SK-N-MC (cell line): ENCODE results near the gene SRRM3.

Experiments
- DNase-seq: peaks from one replicate; pipeline ENCODE4 v3.0.0-alpha.2; 2011; ENCODE audit warnings: low read depth, low spot score
- H3K27ac ChIP-seq: fragments of 200-600 bp; sonication (generic); 2 replicates; pipeline ENCODE4 v1.5.1; 2016; ENCODE audit warnings: mixed run types
- H3K36me3 ChIP-seq: fragments of 200-600 bp; sonication (generic); 2 replicates; pipeline ENCODE4 v1.6.1; 2017; ENCODE audit warnings: antibody characterized with exemption, low read length, mixed read lengths; ENCODE audit not compliant: insufficient read depth
- H3K4me3 ChIP-seq: fragments of 200-600 bp; sonication (generic); 2 replicates; pipeline ENCODE4 v1.5.1; 2016
- H3K9ac ChIP-seq: fragments of 200-600 bp; sonication (generic); 2 replicates; pipeline ENCODE4 v1.8.0; 2017; ENCODE audit warnings: mixed run types, mixed read lengths; ENCODE audit not compliant: insufficient read length
- H3K9me3 ChIP-seq: fragments of 200-600 bp; sonication (generic); 2 replicates; pipeline ENCODE4 v1.6.1; 2017; ENCODE audit warnings: low read depth, mild to moderate bottlenecking, antibody characterized with exemption, low read length, moderate library complexity, mixed read lengths
- EZH2 ChIP-seq: fragments of 200-600 bp; sonication (generic); IDR thresholded peaks from one replicate; pipeline ENCODE4 v1.6.1; 2017; ENCODE audit warnings: antibody characterized with exemption
- FOXP2 ChIP-seq: optimal IDR thresholded peaks from 2 replicates; pipeline ENCODE3; 2011; ENCODE audit warnings: mild to moderate bottlenecking, moderate library complexity; ENCODE audit not compliant: insufficient read depth; ENCODE audit errors: extremely low read length, control extremely low read depth
- POLR2AphosphoS5 ChIP-seq: IDR thresholded peaks from 2 replicates; pipeline ENCODE4 v1.6.1; 2012; ENCODE audit warnings: mild to moderate bottlenecking, low read depth, low read length, borderline replicate concordance

The SRRM3 gene

GRCh38 chr7:76293407-76293901 is 91.8 kb downstream of the SRRM3 start:
- DNase-seq: no peak
- H3K27ac ChIP-seq: peak overlapping the region; percentile 71; the same call in 1 of the 2 replicates
- H3K36me3 ChIP-seq: no peaks in the 10 kb centered on the region
- no peak overlapping the region for H3K9ac ChIP-seq
- H3K9me3 ChIP-seq: no peaks in the 10 kb centered on the region
- TF ChIP-seq POLR2AphosphoS5: no peak
- no peak for TF ChIP-seq EZH2
- TF ChIP-seq FOXP2: no peak
- H3K4me3 ChIP-seq: no peak overlapping the region

DNA sequence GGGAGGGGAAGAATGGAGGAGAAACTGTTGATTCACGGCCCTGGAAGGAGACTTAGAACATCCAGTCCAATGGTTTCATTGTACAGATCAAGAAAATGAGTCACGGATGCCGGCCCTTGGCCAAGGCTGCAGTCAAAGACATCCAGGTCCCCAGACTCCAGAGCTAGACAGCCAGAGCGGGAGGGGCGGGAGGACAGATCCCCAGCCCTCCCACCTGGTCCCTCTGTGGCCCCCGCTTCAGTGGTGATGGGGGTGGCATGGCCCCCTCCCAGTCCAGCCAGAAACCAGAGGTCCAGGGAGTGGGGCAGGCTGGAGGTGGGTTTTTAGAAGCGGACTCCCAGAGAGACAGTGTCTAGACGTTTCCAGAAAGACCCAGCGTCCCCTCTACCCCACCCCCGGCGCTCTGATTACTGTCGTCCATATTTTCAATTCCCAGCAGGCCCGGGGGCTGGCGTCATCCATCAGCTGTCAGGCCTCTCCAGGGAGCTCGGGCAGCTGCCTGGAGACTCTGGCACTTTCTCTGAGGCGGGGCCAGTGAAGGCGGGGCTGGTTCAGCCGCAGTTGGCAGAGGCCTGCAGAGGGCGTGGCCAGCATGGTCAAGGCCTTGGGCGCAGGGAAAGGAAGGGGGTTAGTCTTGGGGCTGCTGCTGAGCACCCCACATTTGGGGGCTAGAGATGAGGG is 92.8 kb downstream of the SRRM3 start:
- no peak for DNase-seq
- no peak overlapping the region for H3K4me3 ChIP-seq
- TF ChIP-seq POLR2AphosphoS5: no peak
- TF ChIP-seq FOXP2: no peak
- TF ChIP-seq EZH2: no peak
- H3K9me3 ChIP-seq: no peaks in the 10 kb centered on the region
- no peak overlapping the region for H3K9ac ChIP-seq
- no peaks in the 10 kb centered on the region for H3K36me3 ChIP-seq
- H3K27ac ChIP-seq: 0 out of 2 replicates have a peak overlapping the region, but pooled peaks have one; percentile 30

DNA sequence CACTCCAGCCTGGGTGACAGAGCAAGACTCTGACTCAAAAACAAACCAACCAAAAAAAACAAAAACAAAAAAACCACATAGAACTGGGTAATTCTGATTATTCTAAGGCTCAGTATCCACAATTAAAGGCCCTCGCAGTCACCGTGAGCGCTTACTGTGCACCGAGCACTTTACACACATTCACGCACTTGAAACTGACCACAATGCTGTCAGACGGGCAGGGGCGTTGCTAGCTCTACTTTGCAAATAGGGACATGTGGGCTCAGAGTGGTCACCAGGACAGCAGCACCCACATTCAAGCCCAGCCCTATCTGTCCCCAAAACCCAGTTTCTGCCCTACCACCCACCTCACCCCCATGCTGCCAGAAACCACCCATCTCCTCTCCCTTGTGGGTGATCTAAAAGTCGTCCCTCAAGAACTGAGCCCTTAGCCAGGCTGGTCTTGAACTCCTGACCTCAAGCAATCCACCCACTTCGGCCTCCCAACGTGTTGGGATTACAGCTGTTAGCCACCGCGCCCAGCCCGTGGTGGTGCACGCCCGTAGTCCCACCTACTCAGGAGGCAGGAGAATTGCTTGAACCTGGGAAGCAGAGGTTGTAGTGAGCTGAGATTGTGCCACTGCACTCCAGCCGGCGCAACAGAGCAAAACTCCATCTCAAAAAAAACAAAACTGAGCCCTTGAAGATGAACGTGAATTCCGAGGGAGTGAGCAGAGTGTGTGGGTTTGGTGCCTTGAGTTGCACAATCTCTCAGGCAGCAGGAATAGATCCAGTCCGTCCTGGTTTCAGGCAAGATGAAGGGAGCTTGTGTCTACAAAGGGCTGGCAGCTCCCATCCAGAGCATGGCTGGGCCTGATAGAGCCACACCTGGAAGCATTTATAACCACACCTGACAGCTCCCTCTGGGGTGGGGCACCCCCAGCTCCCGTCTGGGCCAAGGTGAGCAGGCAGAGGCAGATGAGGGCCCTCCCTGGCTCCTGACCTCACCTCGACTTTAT is 95.3 kb downstream of the SRRM3 start:
- H3K36me3 ChIP-seq: no peaks in the 10 kb centered on the region
- TF ChIP-seq EZH2 (no peak), FOXP2 (no peak), POLR2AphosphoS5 (no peak)
- no peak overlapping the region for H3K4me3 ChIP-seq
- DNase-seq: no peak
- no peaks in the 10 kb centered on the region for H3K9me3 ChIP-seq
- H3K27ac ChIP-seq: no peak overlapping the region
- no peak overlapping the region for H3K9ac ChIP-seq

- H3K36me3 ChIP-seq: peaks cover 7% of the 10 kb centered on the region; the same call in 1 of the 2 replicates
- TF ChIP-seq POLR2AphosphoS5 (no peak), EZH2 (no peak), FOXP2 (no peak)
- no peak overlapping the region for H3K27ac ChIP-seq
- DNase-seq: no peak
- H3K4me3 ChIP-seq: no peak overlapping the region
- no peak overlapping the region for H3K9ac ChIP-seq
- H3K9me3 ChIP-seq: no peaks in the 10 kb centered on the region
These were observed 98.6 kb downstream of the SRRM3 start for GRCh38 chr7:76300166-76300731.

DNA sequence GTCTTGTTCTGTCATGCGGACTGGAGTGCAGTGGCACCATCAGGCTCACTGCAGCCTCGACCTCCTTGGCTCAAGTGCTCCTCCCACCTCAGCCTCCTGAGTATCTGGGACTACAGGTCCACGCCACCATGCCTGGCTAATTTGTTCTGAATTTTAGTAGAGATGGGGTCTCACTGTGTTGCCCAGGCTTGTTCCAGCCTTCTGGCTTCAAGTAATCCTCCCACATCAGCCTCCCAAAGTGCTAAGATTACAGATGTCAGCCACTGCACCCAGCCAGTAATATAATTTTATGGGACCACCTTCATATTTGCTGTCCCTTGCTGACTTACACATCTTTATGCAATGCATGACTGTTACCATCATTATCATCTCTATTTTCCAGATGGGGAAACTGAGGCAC is 99.3 kb downstream of the SRRM3 start:
- Histone ChIP-seq H3K36me3 (peaks cover 7% of the 10 kb centered on the region; the same call in 1 of the 2 replicates), H3K9ac (no peak overlapping the region), H3K9me3 (no peaks in the 10 kb centered on the region), H3K4me3 (no peak overlapping the region), H3K27ac (no peak overlapping the region)
- no peak for DNase-seq
- TF ChIP-seq EZH2 (no peak), POLR2AphosphoS5 (no peak), FOXP2 (no peak)

DNA sequence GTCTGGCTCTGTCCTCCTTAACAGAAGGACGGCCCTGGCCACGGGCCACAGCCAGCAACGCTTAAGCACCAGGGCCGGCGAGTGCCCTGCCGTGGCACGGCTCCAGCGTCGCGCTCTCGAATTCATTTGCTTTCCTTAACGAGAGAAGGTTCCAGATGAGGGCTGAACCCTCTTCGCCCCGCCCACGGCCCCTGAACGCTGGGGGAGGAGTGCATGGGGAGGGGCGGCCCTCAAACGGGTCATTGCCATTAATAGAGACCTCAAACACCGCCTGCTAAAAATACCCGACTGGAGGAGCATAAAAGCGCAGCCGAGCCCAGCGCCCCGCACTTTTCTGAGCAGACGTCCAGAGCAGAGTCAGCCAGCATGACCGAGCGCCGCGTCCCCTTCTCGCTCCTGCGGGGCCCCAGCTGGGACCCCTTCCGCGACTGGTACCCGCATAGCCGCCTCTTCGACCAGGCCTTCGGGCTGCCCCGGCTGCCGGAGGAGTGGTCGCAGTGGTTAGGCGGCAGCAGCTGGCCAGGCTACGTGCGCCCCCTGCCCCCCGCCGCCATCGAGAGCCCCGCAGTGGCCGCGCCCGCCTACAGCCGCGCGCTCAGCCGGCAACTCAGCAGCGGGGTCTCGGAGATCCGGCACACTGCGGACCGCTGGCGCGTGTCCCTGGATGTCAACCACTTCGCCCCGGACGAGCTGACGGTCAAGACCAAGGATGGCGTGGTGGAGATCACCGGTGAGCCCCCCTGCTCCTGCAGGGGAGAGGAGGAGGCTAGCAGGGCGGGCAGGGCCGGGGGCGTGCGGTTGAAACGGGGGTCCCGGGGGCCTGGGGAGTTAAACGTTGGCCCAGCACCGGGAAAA is 100.9 kb downstream of the SRRM3 start, which contains the start of gene HSPB1:
HSPB1 (plus strand) TSS at position 327 of the 855 bp plus-strand sequence; CDS start at position 367, 40 bp downstream.
- Histone ChIP-seq H3K36me3 (peaks cover 7% of the 10 kb centered on the region; the same call in 1 of the 2 replicates), H3K9me3 (no peaks in the 10 kb centered on the region), H3K4me3 (peak within 1 kb of the TSS; percentile 98), H3K27ac (peak within 1 kb of the TSS; percentile 31; the same call in 1 of the 2 replicates), H3K9ac (peak within 1 kb of the TSS; percentile 87)
- DNase-seq: no peak
- TF ChIP-seq POLR2AphosphoS5 (peak; percentile 87), EZH2 (no peak), FOXP2 (no peak)

DNA sequence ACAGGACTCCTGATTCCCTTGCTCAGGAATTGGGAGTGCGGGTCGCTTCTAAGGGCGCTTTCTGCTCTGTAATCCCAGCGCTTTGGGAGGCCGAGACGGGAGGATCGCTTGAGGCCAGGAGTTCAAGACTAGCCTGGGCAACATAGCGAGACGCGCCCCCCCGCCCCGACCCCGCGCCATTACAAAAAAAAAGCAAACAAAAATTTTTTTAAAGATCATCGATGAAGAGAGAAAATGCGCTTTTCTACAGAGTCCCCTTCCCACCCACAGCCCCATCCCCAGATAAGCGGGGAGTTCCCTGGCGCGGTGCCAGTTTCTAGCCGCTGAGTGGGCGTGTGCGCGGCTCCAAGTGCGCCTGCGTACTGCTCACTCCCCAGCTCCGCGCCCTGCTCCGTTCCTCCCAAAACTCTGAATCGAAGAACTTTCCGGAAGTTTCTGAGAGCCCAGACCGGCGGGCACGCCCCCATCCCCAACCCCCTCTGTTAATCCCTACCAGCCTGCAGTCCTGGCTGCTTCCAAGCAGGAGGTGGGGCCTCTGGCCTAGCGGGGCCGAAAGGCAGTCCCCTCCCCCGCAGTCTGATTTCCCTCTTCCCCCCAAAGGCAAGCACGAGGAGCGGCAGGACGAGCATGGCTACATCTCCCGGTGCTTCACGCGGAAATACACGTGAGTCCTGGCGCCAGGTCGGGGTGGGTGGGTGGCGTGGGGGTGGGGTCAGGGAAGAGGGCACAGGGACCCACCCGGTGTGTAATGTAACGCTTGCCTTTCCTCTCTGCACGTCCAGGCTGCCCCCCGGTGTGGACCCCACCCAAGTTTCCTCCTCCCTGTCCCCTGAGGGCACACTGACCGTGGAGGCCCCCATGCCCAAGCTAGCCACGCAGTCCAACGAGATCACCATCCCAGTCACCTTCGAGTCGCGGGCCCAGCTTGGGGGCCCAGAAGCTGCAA is 101.8 kb downstream of the SRRM3 start:
- DNase-seq: peak; percentile 77
- TF ChIP-seq POLR2AphosphoS5 (peak; percentile 78), FOXP2 (no peak), EZH2 (no peak)
- peak overlapping the region; percentile 45; the same call in 1 of the 2 replicates for H3K27ac ChIP-seq
- peak overlapping the region; percentile 87 for H3K9ac ChIP-seq
- peak overlapping the region; percentile 98 for H3K4me3 ChIP-seq
- peaks cover 7% of the 10 kb centered on the region; the same call in 1 of the 2 replicates for H3K36me3 ChIP-seq
- H3K9me3 ChIP-seq: no peaks in the 10 kb centered on the region
